ENCODE data around the gene TEX48.
A peak's percentile ranks its signal among the peaks of the same experiment; 100 is the strongest.

TEX48 gene

GRCh38 chr9:114701988-114702387, 20.0 kb upstream of the TEX48 start:
- peaks cover 20% of the 10 kb centered on the region for H3K4me1 Mint-ChIP-seq
- no peaks in the 10 kb centered on the region for H3K9me3 Mint-ChIP-seq
- H3K27me3 Mint-ChIP-seq, result no peaks in the 10 kb centered on the region
- H3K27ac Mint-ChIP-seq, result peak overlapping the region; percentile 48
- no peak overlapping the region for H3K4me3 Mint-ChIP-seq
- H3K36me3 Mint-ChIP-seq, result peaks cover 2% of the 10 kb centered on the region

GRCh38 chr9:114697951-114698351, 16.0 kb upstream of the TEX48 start:
- peak overlapping the region; percentile 95 for H3K27ac Mint-ChIP-seq
- H3K36me3 Mint-ChIP-seq, result peaks cover 2% of the 10 kb centered on the region
- H3K4me3 Mint-ChIP-seq, result peak overlapping the region; percentile 62
- H3K9me3 Mint-ChIP-seq, result no peaks in the 10 kb centered on the region
- no peaks in the 10 kb centered on the region for H3K27me3 Mint-ChIP-seq
- peaks cover 51% of the 10 kb centered on the region for H3K4me1 Mint-ChIP-seq

- H3K27ac Mint-ChIP-seq, result peak overlapping the region; percentile 95
- H3K27me3 Mint-ChIP-seq, result no peaks in the 10 kb centered on the region
- H3K4me1 Mint-ChIP-seq, result peaks cover 58% of the 10 kb centered on the region
- peak overlapping the region; percentile 53 for H3K4me3 Mint-ChIP-seq
- H3K36me3 Mint-ChIP-seq, result peaks cover 2% of the 10 kb centered on the region
- H3K9me3 Mint-ChIP-seq, result no peaks in the 10 kb centered on the region
Measured at GRCh38 chr9:114696814-114697544, 15.0 kb upstream of the TEX48 start.

GRCh38 chr9:114695948-114696347, 14.0 kb upstream of the TEX48 start:
- Mint-ChIP-seq H3K4me3 (no peak overlapping the region), H3K36me3 (peaks cover 2% of the 10 kb centered on the region), H3K27me3 (no peaks in the 10 kb centered on the region), H3K4me1 (peaks cover 65% of the 10 kb centered on the region), H3K27ac (peak overlapping the region; percentile 75), H3K9me3 (no peaks in the 10 kb centered on the region)

- Mint-ChIP-seq H3K27me3 (no peaks in the 10 kb centered on the region), H3K27ac (peak overlapping the region; percentile 36), H3K36me3 (peaks cover 2% of the 10 kb centered on the region), H3K9me3 (no peaks in the 10 kb centered on the region), H3K4me3 (peak overlapping the region; percentile 0), H3K4me1 (peaks cover 76% of the 10 kb centered on the region)
Measured at GRCh38 chr9:114694719-114695269, 12.8 kb upstream of the TEX48 start.

GRCh38 chr9:114694146-114694545, 12.2 kb upstream of the TEX48 start:
- H3K27me3 Mint-ChIP-seq, result no peaks in the 10 kb centered on the region
- H3K4me3 Mint-ChIP-seq, result no peak overlapping the region
- H3K9me3 Mint-ChIP-seq, result no peaks in the 10 kb centered on the region
- no peak overlapping the region for H3K27ac Mint-ChIP-seq
- H3K36me3 Mint-ChIP-seq, result peaks cover 2% of the 10 kb centered on the region
- H3K4me1 Mint-ChIP-seq, result peaks cover 81% of the 10 kb centered on the region

- no peaks in the 10 kb centered on the region for H3K9me3 Mint-ChIP-seq
- H3K36me3 Mint-ChIP-seq, result peaks cover 2% of the 10 kb centered on the region
- peak overlapping the region; percentile 69 for H3K27ac Mint-ChIP-seq
- H3K4me3 Mint-ChIP-seq, result no peak overlapping the region
- H3K4me1 Mint-ChIP-seq, result peaks cover 78% of the 10 kb centered on the region
- H3K27me3 Mint-ChIP-seq, result no peaks in the 10 kb centered on the region
Measured at GRCh38 chr9:114693248-114693855, 11.4 kb upstream of the TEX48 start.

- Mint-ChIP-seq H3K27ac (peak overlapping the region; percentile 99), H3K27me3 (no peaks in the 10 kb centered on the region), H3K9me3 (no peaks in the 10 kb centered on the region), H3K4me3 (peak overlapping the region; percentile 82), H3K36me3 (no peaks in the 10 kb centered on the region), H3K4me1 (peaks cover 68% of the 10 kb centered on the region)
Measured at GRCh38 chr9:114691956-114692295, 9.9 kb upstream of the TEX48 start.

GRCh38 chr9:114691046-114691955, 9.3 kb upstream of the TEX48 start:
- H3K27ac Mint-ChIP-seq, result peak overlapping the region; percentile 99
- peak overlapping the region; percentile 82 for H3K4me3 Mint-ChIP-seq
- no peaks in the 10 kb centered on the region for H3K9me3 Mint-ChIP-seq
- no peaks in the 10 kb centered on the region for H3K27me3 Mint-ChIP-seq
- no peaks in the 10 kb centered on the region for H3K36me3 Mint-ChIP-seq
- H3K4me1 Mint-ChIP-seq, result peaks cover 68% of the 10 kb centered on the region

- peak overlapping the region; percentile 33 for H3K4me3 Mint-ChIP-seq
- peaks cover 1% of the 10 kb centered on the region for H3K36me3 Mint-ChIP-seq
- H3K4me1 Mint-ChIP-seq, result peaks cover 68% of the 10 kb centered on the region
Measured at GRCh38 chr9:114690308-114690707, 8.3 kb upstream of the TEX48 start.

GRCh38 chr9:114689813-114690212, 7.8 kb upstream of the TEX48 start:
- Mint-ChIP-seq H3K4me1 (peaks cover 65% of the 10 kb centered on the region), H3K27me3 (no peaks in the 10 kb centered on the region), H3K4me3 (peak overlapping the region; percentile 33), H3K9me3 (no peaks in the 10 kb centered on the region), H3K36me3 (peaks cover 1% of the 10 kb centered on the region), H3K27ac (peak overlapping the region; percentile 99)

More at GRCh38 chr9:114690308-114690707, 8.3 kb upstream of the TEX48 start:
- H3K27ac Mint-ChIP-seq, result peak overlapping the region; percentile 99
- H3K27me3 Mint-ChIP-seq, result no peaks in the 10 kb centered on the region
- H3K9me3 Mint-ChIP-seq, result no peaks in the 10 kb centered on the region

GRCh38 chr9:114688909-114689610, 7.1 kb upstream of the TEX48 start:
- Mint-ChIP-seq H3K4me1 (peaks cover 64% of the 10 kb centered on the region), H3K27ac (peak overlapping the region; percentile 99), H3K9me3 (no peaks in the 10 kb centered on the region), H3K36me3 (peaks cover 1% of the 10 kb centered on the region), H3K4me3 (no peak overlapping the region), H3K27me3 (no peaks in the 10 kb centered on the region)

GRCh38 chr9:114688379-114688778, 6.4 kb upstream of the TEX48 start:
- peaks cover 63% of the 10 kb centered on the region for H3K4me1 Mint-ChIP-seq
- peak overlapping the region; percentile 76 for H3K27ac Mint-ChIP-seq
- no peaks in the 10 kb centered on the region for H3K27me3 Mint-ChIP-seq
- H3K36me3 Mint-ChIP-seq, result peaks cover 1% of the 10 kb centered on the region
- H3K4me3 Mint-ChIP-seq, result no peak overlapping the region
- H3K9me3 Mint-ChIP-seq, result no peaks in the 10 kb centered on the region

- Mint-ChIP-seq H3K4me3 (peak overlapping the region; percentile 33), H3K27ac (peak overlapping the region; percentile 86), H3K9me3 (no peaks in the 10 kb centered on the region), H3K36me3 (peaks cover 1% of the 10 kb centered on the region), H3K27me3 (no peaks in the 10 kb centered on the region), H3K4me1 (peaks cover 60% of the 10 kb centered on the region)
Measured at GRCh38 chr9:114687034-114687433, 5.0 kb upstream of the TEX48 start.

- peak overlapping the region; percentile 24 for H3K4me3 Mint-ChIP-seq
- H3K4me1 Mint-ChIP-seq, result peaks cover 57% of the 10 kb centered on the region
- H3K36me3 Mint-ChIP-seq, result peaks cover 1% of the 10 kb centered on the region
- peaks cover 2% of the 10 kb centered on the region for H3K27me3 Mint-ChIP-seq
- H3K9me3 Mint-ChIP-seq, result no peaks in the 10 kb centered on the region
- H3K27ac Mint-ChIP-seq, result peak overlapping the region; percentile 36
Measured at GRCh38 chr9:114685951-114686350, 4.0 kb upstream of the TEX48 start.

All from activated naive CD4-positive, alpha-beta T cell treated with anti-CD3 and anti-CD28 coated beads, Interleukin-2, amount 50 U/mL, for 24 hours (primary cell).